Measurements from ENCODE around the gene CALY.
"Not testable (repeated sequence)": the region's sequence is repeated elsewhere in the genome, so short reads cannot be mapped to it uniquely, and the experiment has no call there.

CALY gene, protein sequence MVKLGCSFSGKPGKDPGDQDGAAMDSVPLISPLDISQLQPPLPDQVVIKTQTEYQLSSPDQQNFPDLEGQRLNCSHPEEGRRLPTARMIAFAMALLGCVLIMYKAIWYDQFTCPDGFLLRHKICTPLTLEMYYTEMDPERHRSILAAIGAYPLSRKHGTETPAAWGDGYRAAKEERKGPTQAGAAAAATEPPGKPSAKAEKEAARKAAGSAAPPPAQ

DNA sequence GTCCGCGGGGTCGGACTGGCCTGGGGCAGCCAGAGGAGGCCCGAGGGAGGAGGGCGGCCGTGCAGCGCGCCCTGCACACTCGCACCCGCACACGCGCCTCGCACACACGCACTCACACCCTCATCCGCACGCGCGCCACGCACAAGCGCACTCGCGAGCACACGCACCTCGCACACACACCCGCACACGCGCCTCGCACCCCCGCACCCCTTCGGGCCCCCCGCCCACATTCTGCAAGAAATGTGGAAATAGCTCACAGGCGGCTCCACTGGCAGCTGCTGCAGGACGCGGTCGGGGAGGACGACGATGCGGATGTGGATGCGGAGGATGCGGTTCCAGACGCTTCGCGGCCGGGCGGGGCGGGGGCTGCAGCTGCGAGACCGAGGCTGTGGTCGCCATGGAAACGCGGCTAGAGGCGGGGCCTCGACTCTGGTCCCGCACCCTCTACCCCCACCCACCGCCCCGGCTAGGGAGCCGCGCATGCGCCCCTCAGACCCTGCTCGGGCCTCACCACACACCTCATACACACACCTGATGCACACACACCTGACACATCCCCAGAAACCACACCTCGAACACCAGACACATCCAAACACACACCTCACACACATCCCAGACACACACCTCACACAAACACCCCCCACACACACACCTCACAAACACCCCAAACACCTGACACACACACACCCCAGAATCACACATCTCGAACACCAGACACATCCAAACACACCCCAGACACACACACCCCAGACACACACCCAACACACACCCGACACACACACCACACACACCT lies at the start of gene CALY:
Gene CALY, minus strand, starts transcription at position 320 of the 793 bp plus-strand sequence. CDS start 7,907 bp downstream, outside the sequence.
- no peak for DNase-seq (ENCODE audit: insufficient read length, low spot score)

DNA sequence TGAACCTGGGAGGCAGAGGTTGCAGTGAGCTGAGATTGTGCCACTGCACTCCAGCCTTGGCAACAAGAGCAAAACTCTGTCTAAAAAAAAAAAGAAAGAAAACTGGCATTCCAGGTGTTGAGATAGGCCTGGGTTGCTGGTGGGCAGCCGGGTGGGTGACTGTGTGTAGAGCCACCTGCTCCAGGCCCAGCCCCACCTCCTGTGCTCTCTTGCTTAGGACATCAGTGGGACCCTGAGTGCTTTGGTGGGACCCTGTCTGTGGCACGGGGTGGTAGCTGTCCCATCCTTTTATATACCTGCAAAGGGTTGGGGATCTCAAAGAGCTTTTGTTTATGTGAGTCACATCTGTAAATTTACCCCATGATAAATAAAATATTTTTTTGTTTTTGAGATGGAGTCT lies 48.5 kb upstream of the CALY start:
- no peak for FAIRE-seq
- DNase-seq (ENCODE audit: insufficient read length, low spot score) = no peak

More for the DNA sequence above, at the start of gene CALY:
- FAIRE-seq = no peak

DNA sequence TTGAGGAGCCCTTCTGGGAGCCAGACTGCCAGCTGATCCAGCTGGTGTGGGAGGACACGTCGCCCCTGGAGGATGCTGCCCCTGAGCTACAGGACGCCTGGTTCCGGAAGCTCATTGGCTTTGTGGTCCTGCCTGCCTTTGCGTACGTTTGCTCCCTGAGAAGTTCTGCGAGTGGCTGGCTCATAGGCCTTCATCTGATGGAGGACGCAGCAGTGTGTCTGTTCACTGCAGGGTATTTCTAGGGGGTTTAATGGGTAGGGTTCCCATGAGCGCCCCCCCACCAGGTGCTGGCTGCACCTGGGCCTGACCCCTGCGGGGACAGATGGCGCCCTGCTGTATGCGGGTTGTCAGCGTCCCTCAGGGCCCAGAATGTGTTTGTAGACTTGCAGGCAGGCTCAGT lies 47.4 kb upstream of the CALY start:
- DNase-seq (ENCODE audit: insufficient read length, low spot score) (no peak), FAIRE-seq (no peak)

DNA sequence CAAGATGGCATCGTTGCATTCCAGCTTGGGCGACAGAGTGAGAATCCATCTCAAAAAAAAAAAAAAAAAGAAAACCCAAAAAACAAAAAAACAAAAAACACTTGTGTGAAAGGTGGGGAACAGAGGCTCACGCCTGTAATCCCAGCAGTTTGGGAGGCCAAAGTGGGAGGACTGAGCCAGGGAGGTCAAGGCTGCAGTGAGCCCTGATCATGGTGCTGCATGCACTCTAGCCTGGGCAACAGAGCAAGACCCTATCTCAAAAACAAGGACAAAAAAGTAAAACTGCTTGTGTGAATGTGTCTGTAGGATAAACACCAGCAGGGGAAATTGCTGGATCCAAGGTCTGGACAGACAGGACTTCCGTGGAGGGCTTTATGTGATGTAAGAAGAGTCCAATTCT lies 46.9 kb upstream of the CALY start:
- no peak for DNase-seq (ENCODE audit: insufficient read length, low spot score)
- no peak for FAIRE-seq

DNA sequence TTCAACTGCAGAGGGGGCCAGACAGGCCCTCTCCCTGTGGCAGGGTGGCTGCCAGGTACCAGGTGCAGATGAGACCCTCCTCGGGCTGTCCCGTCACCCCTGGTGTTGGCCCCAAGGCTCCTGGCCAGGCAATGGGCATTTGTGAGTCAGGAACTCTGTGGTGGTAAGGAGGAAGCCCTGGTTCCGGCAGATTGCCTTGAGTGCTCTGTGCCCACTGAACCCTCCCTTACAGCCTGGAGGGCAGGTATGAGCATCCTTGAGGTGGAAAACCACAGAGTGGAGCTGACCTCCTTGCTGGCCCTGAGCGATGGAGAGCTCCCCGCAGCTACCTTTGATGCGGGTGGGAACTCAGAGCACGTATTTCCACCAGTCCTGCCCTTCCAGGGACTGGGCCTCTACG lies 44.3 kb upstream of the CALY start:
- FAIRE-seq (no peak), DNase-seq (ENCODE audit: insufficient read length, low spot score) (no peak)

DNA sequence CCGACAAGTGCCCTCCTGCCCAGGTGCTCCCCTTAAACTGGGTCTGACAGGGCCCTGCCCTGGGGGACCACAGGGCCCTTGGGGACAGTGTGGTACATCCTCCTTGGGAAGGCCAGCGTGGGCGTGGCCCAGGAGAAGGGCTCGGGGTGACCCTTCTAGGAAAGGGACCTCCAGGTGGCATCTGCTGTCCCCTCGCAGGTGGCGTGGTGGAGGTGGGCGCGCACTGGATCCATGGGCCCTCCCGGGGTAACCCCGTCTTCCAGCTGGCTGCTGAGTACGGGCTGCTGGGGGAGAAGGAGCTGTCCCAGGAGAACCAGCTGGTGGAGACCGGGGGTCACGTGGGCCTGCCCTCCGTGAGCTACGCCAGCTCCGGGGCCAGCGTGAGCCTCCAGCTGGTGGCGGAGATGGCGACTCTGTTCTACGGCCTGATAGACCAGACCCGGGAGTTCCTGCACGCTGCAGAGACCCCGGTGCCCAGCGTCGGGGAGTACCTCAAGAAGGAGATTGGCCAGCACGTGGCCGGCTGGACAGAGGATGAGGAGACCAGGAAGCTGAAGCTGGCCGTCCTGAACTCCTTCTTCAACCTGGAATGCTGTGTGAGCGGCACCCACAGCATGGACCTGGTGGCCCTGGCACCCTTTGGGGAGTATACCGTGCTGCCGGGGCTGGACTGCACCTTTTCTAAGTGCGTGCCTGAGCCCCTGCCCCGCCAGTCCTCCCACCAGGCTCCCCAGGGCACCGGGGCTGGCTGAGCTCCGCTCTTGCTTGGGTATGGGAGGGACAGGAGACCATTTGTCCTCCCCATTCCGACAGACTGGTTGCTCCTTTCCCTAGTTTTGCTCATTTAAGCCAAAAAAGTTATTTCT lies 43.3 kb upstream of the CALY start:
- FAIRE-seq = no peak
- DNase-seq (ENCODE audit: insufficient read length, low spot score) = no peak

DNA sequence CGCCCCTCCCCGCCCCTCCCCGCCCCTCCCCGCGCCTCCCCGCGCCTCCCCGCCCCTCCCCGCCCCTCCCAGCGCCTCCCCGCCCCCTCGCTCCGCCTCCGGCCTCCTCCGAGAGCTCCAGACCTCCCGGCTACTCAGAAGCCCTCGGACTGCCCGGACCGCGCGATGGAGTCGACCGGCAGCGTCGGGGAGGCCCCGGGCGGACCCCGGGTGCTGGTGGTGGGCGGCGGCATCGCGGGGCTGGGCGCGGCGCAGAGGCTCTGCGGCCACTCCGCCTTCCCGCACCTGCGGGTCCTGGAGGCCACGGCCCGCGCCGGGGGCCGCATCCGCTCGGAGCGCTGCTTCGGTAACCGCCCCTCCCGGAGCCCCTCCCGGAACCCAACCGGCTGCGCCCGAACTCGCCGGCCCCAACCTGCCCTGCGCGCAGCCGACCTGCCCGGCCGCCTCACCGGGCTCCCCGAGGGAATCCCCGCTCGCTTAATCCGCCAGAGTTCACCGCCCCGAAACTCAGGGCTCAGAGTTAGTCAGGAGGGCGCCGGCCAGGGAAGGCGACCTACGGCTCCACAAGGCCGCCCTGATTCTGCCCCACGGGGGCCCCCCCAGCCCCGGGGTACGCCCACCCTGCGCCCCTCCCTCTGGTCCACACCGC lies 42.6 kb upstream of the CALY start, which contains the start of gene PAOX:
Gene PAOX, plus strand, starts transcription at position 111 of the 649 bp plus-strand sequence. Its CDS starts 55 bp downstream, at position 166.
- FAIRE-seq = no peak
- DNase-seq (ENCODE audit: insufficient read length, low spot score) = peak; percentile 92

DNA sequence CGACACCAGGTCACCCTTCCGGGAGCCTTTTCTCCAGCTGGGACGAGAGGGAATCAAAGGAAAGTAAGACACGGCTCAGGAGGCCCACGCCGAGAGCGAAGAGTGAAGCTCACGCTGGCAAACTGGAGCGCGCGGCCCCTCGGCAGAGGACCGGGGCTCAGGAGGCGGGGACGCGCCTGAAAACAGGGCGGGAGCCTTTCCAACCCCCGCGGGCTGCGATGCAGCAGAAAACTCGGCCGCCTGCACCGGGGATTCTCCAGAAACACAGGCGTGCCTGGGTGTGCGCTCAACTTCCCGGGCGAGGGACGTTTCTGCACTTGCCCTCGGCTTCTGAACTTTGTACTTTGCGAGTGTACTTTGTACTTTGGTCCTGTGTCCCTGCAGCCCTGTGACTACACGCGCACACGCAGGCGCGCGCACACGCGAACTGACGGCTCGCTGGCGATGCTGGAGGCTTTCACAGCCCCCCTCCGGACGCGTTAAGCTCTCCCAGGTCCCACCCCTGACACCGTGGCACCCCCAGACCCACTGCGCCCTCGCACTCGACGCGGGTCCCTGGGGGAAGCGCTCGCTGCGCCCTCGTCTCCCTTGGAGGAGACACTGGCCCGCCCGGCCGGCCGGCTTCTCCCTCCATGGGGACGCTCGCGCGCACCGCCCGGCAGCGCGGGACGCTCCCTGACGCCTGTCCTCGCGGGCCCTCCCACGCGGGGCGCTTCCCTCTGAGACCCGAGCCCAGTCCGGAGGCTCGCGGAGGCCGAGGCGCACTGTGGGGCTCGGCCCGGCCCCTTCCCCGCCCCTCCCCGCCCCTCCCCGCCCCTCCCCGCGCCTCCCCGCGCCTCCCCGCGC lies 41.8 kb upstream of the CALY start:
- peak; percentile 64 for DNase-seq (ENCODE audit: insufficient read length, low spot score)
- peak; percentile 82 for FAIRE-seq

DNA sequence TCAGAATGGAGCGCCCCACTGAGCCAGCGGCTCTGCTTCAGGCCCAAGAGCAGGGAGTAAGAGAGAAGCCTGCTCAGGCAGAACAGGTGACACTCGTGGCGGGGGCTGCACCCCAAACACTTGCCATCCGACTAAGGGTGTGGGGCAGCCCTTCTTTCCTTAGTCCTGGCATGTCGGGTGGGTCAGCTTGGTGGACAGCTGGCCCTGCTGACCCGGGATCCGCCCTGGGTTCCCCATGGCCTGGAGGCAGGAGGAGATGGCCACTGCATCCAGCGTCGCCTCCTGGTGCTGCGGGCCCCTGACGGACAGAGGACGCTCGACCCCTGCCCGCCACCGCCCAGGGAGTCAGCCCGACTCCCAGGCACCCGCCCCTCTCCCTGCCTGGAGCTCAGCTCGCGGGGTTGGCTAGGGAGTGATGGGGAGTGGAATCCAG lies 41.1 kb upstream of the CALY start:
- DNase-seq (ENCODE audit: insufficient read length, low spot score) (no peak), FAIRE-seq (no peak)

DNA sequence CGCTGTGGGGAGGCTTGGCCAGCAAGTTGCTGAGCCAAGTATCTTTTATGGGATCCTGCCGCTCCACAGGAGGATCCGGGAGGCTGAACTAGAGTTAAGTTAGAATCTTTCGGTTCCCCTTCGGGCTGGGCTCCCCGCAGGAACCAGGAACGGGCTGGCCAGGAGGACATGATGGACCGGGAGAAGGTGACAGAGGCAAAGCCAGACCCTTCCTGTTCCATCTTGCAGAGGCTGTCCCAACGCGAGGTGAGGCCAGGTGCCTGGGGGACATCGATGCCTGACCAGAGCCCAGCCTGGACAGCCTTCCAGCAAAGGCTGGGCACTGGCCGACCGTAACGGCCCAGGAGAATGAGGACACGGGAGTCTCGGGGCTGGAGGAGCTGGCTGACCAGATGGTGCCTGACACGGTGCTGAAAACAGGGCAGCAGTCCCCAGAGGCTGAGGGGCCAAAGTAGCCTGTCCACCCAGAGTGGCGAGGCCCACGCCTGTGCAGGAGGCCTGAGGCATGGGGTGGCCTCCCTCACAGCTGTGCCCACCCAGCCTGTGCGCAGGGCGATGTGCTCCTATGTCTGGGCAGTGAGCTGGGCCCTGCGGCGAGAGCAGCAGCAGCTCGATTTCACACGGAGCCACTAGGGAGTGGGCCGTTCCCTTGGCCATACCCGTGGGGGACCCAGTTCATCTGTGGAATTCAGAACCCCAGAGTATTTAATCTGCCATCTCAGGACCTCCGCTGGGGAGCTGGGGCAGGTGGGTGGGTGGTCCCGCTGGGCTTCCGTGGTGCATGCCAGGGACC lies 40.5 kb upstream of the CALY start:
- FAIRE-seq = no peak
- no peak for DNase-seq (ENCODE audit: insufficient read length, low spot score)

DNA sequence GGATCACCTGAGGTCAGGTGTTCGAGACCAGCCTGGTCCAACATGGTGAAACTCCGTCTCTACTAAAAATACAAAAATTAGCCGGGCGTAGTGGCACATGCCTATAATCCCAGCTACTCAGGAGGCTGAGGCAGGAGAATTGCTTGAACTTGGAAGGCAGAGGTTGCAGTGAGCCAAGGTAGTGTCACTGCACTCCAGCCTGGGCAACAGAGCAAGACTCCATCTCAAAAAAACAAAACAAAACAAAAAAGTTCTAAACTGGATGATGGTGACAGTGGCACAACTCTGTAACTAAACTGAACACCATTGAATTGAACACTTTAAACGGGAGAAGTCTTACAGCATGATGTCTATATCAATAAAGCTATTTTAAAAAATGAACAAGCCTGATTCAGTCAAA lies 39.5 kb upstream of the CALY start:
- FAIRE-seq; DNase-seq (ENCODE audit: insufficient read length, low spot score): not testable (repeated sequence)

DNA sequence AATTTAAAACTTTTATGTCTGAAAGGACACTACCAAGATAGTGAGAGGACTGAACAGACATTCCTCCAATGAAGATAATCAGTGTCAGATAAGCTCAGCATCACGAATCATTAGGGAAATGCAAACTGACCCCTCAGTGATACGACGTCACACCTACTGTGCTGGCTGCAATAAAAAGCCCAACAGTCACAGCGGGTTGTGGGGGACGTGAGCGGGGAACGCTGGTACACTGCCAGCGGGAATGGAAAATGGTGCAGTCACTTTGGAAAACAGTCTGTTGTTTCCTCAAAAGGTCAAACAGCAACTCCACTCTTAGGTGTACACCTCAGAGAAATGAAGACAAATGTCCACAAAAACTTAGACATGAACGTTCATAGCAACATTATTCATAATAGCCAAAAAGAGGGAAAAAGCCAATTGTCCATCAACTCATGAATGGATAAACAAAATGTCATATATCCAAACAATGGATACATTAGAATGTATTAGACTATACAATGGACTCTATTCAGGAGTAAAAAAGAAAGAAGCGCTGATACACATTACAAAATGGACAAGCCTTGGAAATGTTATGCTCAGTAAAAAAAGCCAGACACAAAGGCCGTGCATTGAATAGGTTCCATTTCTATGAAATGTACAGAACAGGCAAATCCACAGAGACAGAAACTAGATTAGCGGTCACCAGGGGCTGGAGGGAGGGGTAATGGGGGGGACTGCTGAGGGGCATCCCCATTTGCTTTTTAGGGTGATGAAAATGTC lies 38.8 kb upstream of the CALY start:
- DNase-seq (ENCODE audit: insufficient read length, low spot score) (no peak), FAIRE-seq (no peak)

DNA sequence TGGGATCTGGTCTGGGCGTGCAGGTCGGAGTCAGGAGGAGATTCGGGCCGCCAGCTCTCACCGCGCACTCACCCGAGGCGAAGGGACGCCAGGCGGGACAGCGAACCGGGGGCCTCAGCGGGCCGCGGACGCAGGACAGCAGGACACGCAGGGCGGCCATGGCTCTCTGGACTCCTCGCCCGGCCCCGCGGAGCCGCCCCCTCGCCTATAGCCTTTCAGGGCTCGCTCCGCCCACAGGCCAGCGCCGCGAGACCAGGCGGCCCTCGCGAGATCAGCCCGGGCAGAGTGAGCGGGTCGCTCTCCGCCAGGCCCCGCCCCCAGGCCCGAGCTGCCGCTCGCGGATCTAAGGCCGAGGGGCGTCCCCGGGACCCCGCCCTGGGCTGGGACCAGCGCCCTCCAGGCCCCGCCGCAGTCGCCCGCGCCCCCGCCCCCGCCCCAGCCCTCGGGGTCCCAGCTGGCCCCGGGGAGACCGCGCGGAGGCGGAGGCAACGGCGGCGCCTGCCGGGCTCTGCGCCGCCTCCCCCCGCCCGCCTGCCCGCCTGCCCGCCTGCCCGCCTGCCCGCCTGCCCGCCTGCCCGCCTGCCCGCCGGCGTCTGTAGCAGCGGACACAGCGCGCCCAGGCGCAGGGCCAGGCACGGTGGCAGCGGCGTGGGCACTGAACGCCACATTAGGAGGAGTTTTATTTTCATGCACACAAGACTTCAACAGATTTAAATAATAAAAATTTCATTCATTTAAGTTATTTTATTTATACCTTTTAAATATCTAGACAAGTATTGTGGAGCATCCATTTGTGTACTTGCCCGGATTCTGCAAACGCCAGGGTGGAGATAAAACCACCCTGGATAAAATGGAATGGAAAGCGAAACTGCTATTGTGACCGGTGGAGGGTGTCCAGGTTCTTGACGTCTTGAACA lies 36.7 kb upstream of the CALY start, which contains the start of gene ECHS1:
Gene ECHS1, minus strand, starts transcription at position 181 of the 917 bp plus-strand sequence. Its CDS starts 21 bp downstream, at position 160.
- FAIRE-seq (peak; percentile 95), DNase-seq (ENCODE audit: insufficient read length, low spot score) (peak; percentile 100)

DNA sequence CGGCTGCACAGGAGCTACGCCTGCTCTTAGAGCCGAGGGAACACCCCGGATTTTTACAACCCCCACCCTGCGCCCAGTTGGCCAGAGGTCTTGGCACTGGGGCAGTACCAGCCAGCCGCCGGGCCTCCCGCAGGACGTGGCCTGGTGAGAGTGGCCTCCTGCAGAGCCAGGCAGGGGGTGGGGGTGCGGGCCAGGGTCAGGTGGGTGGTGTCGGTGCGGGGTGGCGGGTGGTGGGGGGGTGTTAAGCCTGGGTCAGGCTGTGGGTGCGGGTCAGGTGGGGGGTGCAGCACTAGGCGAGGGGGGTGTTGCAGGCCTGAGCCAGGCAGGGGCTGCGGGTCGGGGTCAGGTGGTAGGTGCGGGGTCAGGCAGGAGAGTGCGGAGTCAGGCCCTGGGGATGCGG lies 35.8 kb upstream of the CALY start:
- FAIRE-seq (no peak), DNase-seq (ENCODE audit: insufficient read length, low spot score) (no peak)

DNA sequence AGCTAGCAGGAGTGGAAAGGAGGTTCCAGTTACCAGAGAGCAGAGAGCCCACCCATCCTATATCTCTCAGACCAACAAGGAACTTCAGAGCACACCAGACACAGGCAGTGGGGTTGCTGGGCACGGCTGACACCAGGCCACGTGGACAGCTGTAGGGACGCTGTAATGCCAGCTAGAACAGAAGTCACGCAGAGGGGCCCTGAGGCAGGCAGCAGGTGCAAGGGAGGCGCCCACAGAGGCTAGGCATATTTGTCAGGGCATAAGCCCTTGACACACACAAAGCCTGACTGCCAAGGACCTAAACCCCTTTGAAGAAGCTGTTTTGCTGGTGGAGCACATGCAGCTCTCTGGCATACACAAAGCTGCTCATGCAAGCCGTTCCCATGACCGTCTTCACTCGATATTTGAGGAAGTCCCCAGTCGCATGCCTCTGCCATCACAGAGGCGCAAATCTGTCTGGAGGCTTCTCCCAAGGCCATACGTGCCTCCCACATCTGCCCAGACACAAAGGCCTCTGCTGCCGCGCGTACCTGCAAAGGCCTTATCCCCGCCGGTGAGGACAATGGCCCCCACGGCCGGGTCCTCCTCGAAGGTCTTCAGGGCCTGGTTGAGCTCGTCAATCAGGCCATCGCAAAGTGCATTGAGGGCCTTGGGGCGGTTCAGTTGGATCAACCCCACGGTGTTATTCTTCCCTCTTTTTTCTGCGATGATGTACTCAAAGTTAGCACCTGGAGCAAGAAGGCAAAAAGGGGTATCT lies 33.5 kb upstream of the CALY start:
- FAIRE-seq (no peak), DNase-seq (ENCODE audit: insufficient read length, low spot score) (no peak)

DNA sequence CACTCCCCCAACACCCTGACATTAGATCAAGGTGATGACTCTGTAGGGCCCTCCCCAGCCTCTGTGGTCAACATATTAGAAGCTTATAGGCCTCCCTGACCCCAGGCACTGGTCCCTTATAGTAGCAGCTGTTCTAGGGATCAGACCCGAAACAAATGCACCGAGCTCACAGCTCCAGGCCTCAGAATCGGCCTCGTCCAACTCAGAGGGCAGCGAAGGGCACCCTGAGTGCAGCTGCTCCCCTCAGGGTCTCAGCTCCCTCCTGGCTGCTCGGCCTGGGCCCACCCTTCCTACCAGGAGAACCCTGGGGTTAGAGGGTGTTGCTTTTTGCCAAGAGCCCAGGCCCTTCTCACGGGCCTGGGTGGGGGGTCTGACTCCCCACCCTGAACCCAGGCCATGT lies 31.5 kb upstream of the CALY start:
- no peak for FAIRE-seq
- DNase-seq (ENCODE audit: insufficient read length, low spot score) = no peak

Data from GM19239 (cell line).